SKM-1 treated with dmso at 0.1 percent for 144 hours (cell line): ENCODE data around the gene ADAMTSL3.

Experiments
- DNase-seq: peaks from one replicate; lab custom pipeline; 2025; ENCODE audit not compliant: unreplicated experiment; lab: John Stamatoyannopoulos, UW

The ADAMTSL3 gene

GRCh38 chr15:83913034-83913632, 259.2 kb downstream of the ADAMTSL3 start:
- no peak for DNase-seq

GRCh38 chr15:83914906-83915305, 261.0 kb downstream of the ADAMTSL3 start:
- no peak for DNase-seq

GRCh38 chr15:83917432-83917831, 263.5 kb downstream of the ADAMTSL3 start:
- DNase-seq: no peak

GRCh38 chr15:83918011-83918410, 264.1 kb downstream of the ADAMTSL3 start:
- DNase-seq: no peak

GRCh38 chr15:83919319-83919830, 265.5 kb downstream of the ADAMTSL3 start:
- DNase-seq: no peak

- no peak for DNase-seq
Measured at GRCh38 chr15:83919978-83920510, 266.1 kb downstream of the ADAMTSL3 start.

GRCh38 chr15:83922649-83923294, 268.8 kb downstream of the ADAMTSL3 start:
- no peak for DNase-seq

GRCh38 chr15:83926116-83926515, 272.2 kb downstream of the ADAMTSL3 start:
- no peak for DNase-seq

- no peak for DNase-seq
Measured at GRCh38 chr15:83927704-83928391, 273.9 kb downstream of the ADAMTSL3 start.

- DNase-seq: no peak
Measured at GRCh38 chr15:83928392-83928734, 274.4 kb downstream of the ADAMTSL3 start.

- DNase-seq: no peak
Measured at GRCh38 chr15:83928878-83929418, 275.0 kb downstream of the ADAMTSL3 start.

GRCh38 chr15:83929619-83930018, 275.7 kb downstream of the ADAMTSL3 start:
- DNase-seq: no peak

- DNase-seq: no peak
Measured at GRCh38 chr15:83930392-83931212, 276.7 kb downstream of the ADAMTSL3 start.

GRCh38 chr15:83935774-83936173, 281.9 kb downstream of the ADAMTSL3 start:
- DNase-seq: no peak

GRCh38 chr15:83940136-83940535, 286.2 kb downstream of the ADAMTSL3 start:
- no peak for DNase-seq

GRCh38 chr15:83943043-83943442, 289.1 kb downstream of the ADAMTSL3 start:
- no peak for DNase-seq

GRCh38 chr15:83943849-83944404, 290.0 kb downstream of the ADAMTSL3 start:
- no peak for DNase-seq

GRCh38 chr15:83947156-83947555, 293.2 kb downstream of the ADAMTSL3 start:
- DNase-seq: no peak

- no peak for DNase-seq
Measured at GRCh38 chr15:83954506-83954905, 300.6 kb downstream of the ADAMTSL3 start.

- DNase-seq: peak; percentile 33
Measured at GRCh38 chr15:83955806-83956265, 301.9 kb downstream of the ADAMTSL3 start.
